GM21528 (cell line): ENCODE data around the gene ZNF664.

Experiments used
- ATAC-seq: cut with Tn5 transposase; IDR thresholded peaks from one replicate; pipeline ENCODE4 v1.9.1; 2021; ENCODE audit warnings: mild to moderate bottlenecking, moderate library complexity; ENCODE audit not compliant: unreplicated experiment, low FRiP score

The ZNF664 gene

DNA sequence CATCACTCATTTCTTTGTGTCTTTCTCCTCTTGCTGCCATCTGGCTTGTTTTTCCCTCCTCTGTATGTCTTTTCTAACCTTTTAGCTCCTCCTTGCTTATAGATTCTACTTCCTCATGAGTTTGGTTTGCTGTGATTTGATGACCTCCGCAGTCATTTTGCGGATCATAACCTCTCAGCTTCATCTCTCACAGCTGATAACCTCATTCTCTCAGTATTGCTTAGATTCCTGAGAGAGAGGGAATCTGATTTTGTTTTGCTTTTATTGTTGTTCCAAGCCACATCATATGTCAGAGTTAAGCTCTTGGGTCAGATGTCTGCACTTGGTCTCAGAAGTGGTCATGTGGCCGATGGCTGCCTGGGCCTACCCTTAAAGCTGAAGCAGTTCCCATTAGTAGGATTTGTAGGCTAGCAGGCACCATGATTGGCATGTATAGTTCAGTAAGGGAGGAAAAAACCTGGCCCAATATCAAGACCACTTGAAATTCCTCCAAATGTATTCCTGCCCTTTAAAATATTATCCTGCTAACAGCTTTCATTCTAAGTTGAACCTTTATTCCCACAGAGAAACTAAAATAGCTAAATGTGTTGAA is 13.5 kb downstream of the ZNF664 start:
- ATAC-seq, result no peak

DNA sequence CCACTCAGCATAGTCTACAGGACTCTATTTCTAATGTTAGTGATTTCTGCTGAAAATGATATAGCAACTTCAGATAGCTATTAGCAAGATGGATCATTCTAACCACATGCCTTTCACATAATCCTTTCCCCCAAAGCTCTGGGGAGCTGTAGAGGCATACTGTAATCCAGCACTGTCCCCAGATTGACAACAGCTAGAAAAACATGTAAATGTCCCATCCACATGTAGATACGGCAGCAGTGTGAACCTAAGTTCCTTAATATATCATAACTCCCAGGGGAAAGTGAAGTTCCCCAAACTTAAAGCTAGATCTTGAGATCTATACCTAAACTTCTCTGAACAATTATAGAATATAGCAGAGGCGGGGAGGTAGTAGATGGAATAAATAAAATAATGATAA is 14.0 kb downstream of the ZNF664 start:
- ATAC-seq, result no peak

DNA sequence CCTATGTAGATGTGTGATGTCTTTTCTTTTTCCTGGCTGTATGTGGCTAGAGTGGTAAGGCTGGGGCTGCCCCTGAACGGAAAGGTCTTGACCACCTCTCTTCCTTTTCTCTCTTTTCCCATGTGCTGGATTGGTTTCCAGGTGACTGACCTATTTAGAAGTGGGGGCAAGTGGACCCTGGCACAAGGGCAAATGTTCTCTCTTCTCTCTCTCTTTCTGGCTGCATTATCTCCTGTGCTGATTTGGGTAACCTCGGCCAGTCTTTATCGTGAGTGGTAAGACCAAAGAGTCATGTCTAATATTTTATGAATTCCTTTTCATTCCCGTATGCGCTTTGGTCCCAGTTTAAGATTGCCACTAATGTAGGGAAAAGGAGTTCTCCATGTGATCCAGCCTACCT is 16.2 kb downstream of the ZNF664 start:
- ATAC-seq, result no peak

- no peak for ATAC-seq
Observed at GRCh38 chr12:123989753-123990152, 16.7 kb downstream of the ZNF664 start.

GRCh38 chr12:123990511-123990910 is 17.5 kb downstream of the ZNF664 start:
- ATAC-seq, result no peak

- no peak for ATAC-seq
Observed at GRCh38 chr12:123991372-123991951, 18.4 kb downstream of the ZNF664 start.

- ATAC-seq, result no peak
Observed at GRCh38 chr12:123992118-123992825, 19.3 kb downstream of the ZNF664 start.

DNA sequence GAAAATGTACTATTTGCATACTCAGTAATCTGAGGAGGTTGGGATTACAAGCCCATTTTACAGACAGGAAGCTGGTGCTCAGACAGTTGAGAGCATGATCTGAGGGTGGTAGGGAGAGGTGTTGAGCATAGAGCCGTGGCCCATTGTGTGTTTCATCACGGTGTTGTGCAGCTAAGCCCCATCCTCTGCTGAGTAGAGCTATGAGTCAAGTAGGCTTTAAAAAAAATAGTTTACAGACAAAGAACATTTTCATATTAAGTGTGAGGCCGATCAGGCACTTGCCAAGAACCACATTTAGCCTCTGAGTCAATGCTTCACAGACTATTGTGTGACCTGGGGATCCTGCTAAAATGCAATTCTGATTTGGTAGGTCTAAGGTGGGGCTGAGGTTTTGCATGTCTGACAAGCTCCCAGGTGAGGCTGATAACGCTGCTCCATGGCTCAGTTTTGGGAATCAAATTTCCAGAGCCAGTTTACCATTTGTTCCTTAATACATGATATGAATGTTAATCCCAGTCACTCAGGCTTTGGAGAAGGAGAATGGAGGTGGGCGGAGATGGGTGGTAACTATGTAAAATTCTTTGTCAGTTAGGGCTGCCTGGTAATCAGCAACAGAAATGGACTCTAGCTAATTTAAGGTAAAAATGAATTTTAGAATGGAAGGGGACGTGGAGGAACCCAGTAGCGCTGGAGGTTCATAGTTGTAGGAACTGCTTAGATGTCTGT is 22.2 kb downstream of the ZNF664 start:
- no peak for ATAC-seq

DNA sequence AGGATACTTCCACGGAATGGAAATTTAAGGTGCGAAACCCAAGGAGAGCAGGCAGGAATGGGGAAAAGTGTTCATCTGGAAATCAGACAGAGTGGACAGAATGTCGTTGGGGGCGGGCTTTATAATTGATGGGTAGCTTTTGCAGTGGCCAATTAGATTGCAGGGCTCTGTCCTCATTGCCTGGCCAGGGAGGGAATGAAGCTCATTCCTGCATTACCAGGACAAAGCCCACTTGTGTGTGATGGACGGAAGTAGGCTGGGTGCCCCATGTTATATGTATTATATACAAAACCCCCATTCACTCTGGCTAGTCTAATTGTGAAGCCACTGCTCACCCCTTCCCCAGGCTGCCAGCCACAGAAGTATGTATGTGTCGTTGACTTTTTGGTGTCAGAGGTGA is 23.6 kb downstream of the ZNF664 start:
- no peak for ATAC-seq

DNA sequence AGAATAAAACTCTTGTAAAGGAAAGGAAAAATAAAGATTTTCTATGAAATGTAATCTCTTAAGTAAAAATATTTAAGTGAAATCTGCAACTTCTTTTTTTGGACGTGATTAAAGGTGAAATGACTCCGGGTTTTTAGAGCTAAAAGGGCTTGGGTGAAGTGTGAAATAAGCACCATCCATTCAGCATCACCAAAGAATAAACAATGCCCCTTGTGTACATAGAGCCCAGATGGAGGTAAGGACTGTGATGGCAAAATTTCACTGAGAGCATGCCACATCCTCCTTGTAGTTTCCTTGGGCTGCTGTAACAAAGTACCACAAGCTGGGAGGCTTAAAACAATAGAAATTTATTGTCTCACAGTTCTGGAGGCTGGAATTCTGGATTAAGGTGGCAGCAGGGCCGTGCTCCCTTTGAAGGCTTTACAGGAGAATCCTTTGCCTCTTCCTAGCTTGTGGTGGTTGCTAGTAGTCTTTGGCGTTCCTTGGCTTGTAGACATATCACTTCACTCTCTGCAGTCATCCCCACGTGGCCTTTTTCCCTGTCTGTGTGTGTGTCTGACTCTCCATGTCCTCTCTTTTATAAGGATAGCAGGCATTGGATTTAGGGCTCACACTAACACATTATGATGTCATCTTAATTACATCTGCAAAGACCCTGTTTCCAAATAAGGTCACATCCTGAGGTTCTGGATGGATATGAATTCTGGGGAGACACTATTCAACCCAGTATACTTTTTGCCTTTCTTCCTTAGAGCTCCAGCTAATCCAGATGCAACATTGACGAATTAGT is 24.2 kb downstream of the ZNF664 start:
- ATAC-seq, result no peak

GRCh38 chr12:123997908-123998307 is 24.9 kb downstream of the ZNF664 start:
- no peak for ATAC-seq

DNA sequence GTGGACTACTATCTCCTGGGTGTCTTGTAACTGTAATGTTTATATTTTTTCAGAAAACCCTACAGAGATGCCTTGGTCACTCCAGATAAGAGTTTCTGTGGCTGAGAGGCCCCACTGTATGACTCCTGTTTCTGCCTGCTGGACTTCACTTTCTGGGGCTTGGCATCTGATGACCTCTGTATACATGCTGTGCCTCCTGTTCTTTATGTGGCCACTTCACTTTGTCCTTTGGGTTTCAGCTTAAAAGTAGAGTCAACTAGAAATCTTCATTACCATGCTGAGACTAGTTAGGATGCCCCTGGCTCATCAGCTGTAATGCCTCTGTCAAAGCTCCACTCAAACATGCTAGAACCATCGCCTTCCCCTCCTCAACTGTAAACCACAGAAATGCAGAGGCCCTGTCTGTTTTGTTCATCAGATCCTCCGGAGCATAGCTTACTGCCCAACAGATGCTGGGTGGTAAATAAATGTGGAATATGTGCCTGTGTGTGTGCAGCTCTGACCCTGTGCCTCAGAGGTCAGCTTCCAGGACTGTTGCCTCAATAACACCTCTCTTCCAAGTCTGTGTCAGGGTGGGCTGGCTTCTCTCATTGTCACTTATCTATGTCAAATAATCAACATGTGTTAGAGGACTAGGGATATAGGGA is 25.5 kb downstream of the ZNF664 start:
- ATAC-seq, result no peak

GRCh38 chr12:123998991-123999359 is 26.0 kb downstream of the ZNF664 start:
- no peak for ATAC-seq

DNA sequence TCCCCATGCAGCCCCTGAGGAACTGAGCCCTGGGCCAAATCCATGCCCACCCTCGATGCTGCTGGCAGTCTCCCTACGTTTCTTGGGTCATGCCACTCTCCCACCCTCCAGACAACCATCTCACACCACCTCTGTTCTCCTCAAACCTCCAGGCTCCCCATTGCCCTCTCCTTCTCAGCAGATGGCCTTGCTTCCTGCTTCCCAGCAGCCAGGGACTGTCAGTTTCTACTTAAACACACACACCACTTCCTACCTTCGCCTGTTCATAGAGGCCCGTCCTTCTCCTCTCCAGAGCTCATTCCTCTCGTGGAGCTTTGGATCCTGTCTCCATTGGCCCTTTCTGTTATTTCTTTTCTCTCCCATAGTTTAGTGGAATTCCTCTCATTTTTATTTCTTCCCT is 27.1 kb downstream of the ZNF664 start:
- no peak for ATAC-seq

DNA sequence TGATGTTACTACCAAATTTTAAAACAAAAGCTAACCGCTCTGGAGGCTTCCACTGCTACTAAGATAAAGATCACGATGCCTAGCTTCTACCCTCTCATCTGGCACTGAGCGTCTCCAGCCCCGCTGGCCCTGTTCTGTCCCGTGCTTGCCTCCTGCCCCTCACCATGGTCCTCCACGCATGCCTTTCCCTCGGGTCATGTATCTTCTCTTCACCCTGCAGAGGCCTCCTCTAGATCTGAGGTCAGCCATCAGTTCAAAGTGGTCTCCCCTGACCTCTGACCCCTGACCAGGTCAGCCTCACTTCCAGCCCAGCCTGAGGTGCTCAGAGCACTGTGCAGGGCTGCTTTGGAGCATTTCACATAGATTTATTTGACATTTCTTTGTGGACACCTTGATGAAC is 28.3 kb downstream of the ZNF664 start:
- no peak for ATAC-seq

- no peak for ATAC-seq
Observed at GRCh38 chr12:124002021-124002644, 29.1 kb downstream of the ZNF664 start.

DNA sequence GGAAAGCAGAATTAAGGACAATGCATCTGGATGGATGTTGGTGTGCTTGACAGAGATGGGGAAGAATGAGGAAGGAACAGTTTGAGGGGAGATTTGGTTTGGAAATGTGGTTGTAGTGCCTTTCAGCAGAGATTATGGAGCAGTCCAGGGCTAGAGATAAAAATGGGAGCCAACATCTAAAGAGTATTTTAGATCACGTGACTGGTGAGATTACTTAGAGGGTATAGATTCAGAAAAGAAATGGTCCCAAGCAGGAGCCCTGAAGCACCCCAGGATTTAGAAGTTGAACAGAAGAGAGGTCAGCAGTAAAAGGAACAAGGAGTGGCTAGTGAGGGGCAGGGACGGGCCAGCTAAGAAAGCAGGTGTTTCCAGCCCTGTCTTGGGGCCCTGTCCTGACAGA is 29.6 kb downstream of the ZNF664 start:
- ATAC-seq, result no peak

- no peak for ATAC-seq
Observed at GRCh38 chr12:124004233-124004875, 31.3 kb downstream of the ZNF664 start.

DNA sequence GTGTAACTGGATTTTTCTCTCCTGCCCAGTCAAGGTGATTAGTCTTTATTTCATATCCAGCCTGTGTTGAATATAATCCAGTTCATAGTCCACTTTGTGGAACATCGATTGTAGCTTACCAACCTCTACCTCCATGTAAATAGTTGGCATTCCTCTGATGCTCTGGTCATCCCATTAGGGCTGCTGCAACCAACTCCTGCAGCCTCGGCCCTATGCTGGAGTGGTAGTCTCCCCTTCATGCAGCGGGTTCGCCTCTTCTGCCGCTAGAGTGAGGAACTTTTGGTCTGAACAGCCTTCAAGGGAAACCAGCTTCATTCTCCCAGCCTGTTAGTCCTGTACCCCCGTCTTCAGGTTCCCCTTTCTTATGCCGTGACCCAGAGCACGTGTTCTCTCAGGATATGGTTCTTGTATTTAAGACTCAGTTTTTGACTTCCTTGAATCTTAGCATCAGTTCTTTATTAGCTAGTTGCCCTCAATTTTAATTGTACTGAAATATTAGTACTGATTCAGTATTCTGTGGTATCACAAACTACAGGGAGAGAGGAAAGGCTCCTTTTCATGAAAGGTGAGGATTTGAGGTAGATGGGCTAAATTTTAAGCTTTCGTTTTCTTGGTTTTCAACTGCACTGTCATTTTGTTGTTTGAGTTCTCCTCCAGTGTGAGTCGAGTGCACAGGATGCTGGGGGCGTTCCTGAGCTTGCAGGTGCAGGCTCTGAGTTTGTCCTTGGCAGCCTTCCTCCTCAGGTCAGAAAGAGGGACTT is 33.2 kb downstream of the ZNF664 start:
- no peak for ATAC-seq
